ENCODE measurements around the gene CLASRP. TPM values are rescaled to one million over a fixed set of nuclear protein-coding genes. Genes with fewer than 3 reads are reported as not detected.
"Not testable (repeated sequence)": the region's sequence is repeated elsewhere in the genome, so short reads cannot be mapped to it uniquely, and the experiment has no call there.

CLASRP gene
- total RNA-seq, 1 donor from 2014 or later: 133 TPM

DNA sequence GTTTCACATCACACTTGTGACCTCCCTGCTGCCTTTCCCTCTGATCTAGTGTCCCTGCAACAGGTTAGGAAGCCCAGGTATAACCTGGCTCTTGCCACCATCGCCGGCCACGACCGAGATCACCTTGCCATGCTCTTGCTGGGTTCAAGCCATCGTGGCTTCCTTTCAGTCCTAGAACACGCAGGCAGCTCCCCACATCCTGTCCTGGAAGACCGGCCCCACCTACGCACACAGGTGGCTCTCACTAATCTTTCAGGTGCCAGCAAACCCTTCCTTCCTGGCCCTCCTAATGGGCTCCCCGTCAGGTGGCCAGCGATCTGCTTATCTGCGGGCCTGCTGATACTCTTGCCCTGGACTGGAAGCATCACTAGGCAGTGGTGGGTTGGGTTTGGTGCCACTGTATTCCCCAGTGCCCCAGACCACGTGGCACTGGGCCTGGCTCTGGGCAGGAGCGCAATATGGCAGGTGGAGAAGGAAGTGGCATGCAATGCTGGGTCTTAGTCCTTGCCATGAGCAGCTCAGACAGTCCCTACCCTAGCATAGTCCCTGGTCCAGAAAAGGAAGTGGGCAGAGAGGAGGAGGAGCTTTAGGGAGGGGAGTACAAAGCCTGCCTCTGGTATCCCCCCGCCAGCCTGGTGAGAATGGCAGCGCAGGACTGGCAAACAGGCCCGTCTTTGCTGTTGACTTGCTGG is 66.0 kb downstream of the CLASRP start:
- no peak for DNase-seq (ENCODE audit: low spot score in 2 of 2, unreplicated experiment in 2 of 2)
- no peak overlapping the region for H3K27ac Mint-ChIP-seq
- H3K4me3 Mint-ChIP-seq: no peak overlapping the region
- no peaks in the 10 kb centered on the region for H3K27me3 Mint-ChIP-seq (ENCODE audit: low read depth)
- TF ChIP-seq CTCF (IDR thresholded peaks at IDR 0.05; ENCODE audit: unreplicated experiment): no peak
- H3K9me3 Mint-ChIP-seq: no peaks in the 10 kb centered on the region
- no peaks in the 10 kb centered on the region for H3K36me3 Mint-ChIP-seq
- H3K4me1 Mint-ChIP-seq: peaks cover 23% of the 10 kb centered on the region

DNA sequence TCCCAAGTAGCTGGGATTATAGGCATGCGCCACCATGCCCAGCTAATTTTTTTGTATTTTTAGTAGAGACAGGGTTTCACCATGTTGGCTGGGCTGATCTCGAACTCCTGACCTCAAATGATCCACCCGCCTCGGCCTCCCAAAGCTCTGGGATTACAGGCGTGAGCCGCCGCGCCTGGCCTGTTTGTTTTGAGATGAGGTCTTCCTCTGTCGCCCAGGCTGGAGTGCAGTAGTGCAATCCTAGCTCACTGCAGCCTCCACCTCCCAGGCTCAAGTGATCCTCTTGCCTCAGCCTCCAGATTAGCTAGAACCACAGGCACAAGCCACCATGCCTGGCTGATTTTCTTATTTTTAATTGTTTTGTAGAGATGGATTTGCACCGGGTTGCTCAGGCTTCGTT is 67.5 kb downstream of the CLASRP start:
- H3K9me3 Mint-ChIP-seq; H3K36me3 Mint-ChIP-seq; H3K27ac Mint-ChIP-seq; H3K4me3 Mint-ChIP-seq; DNase-seq (ENCODE audit: low spot score in 2 of 2, unreplicated experiment in 2 of 2); H3K27me3 Mint-ChIP-seq (ENCODE audit: low read depth): not testable (repeated sequence)
- H3K4me1 Mint-ChIP-seq: peaks cover 17% of the 10 kb centered on the region

DNA sequence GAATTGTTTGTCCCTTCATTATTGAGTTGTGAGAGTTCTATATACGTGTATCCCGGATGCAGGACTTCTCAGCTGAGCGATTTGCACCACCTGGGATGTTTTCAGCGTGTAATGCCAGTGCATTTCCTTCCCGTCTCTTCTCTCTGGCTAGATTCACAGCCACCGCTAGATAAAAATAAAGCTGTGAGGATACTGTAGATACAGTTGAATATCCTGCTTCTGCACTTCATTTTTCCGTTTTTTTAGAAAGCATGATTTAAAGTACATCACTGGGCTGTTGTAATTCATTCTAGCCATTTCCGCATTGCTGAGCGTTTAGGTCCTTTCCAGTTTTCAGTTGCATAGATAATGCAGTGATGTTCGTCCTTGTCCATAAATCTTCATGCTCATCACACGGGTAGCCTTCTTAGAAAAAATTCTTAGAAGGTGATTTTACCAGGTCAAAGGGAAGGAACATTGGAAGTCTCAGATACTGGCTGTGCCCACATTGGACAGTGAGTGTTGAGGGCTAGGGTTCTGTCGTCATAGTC is 68.8 kb downstream of the CLASRP start:
- TF ChIP-seq CTCF (IDR thresholded peaks at IDR 0.05; ENCODE audit: unreplicated experiment): no peak
- DNase-seq (ENCODE audit: low spot score in 2 of 2, unreplicated experiment in 2 of 2): no peak
- peak overlapping the region; percentile 61 for H3K27ac Mint-ChIP-seq
- H3K9me3 Mint-ChIP-seq: no peaks in the 10 kb centered on the region
- H3K36me3 Mint-ChIP-seq: no peaks in the 10 kb centered on the region
- H3K4me3 Mint-ChIP-seq: no peak overlapping the region
- H3K4me1 Mint-ChIP-seq: peaks cover 21% of the 10 kb centered on the region
- no peaks in the 10 kb centered on the region for H3K27me3 Mint-ChIP-seq (ENCODE audit: low read depth)

DNA sequence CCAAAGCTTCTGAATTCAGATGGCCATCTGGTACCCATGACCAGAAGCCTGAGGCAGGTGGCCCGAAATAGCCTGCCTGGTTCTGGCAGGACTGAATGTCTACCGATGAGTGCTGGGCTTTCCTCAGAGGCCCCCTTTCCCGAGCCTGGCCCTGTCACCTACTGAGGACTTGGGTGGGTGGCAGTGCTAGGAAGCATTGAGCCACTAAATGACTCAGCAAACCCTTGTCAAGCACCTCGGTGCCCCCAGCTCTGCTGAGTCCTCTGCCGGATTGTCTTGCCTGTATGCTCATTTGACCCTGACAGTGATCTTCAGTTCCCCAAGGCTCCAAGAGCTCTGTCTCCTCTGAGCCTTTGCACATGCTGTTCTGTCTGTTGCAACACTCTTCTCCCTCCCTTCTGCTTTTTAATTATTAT is 72.0 kb downstream of the CLASRP start:
- Mint-ChIP-seq H3K4me1 (peaks cover 25% of the 10 kb centered on the region), H3K4me3 (no peak overlapping the region), H3K9me3 (no peaks in the 10 kb centered on the region), H3K27ac (no peak overlapping the region), H3K27me3 (ENCODE audit: low read depth) (no peaks in the 10 kb centered on the region), H3K36me3 (no peaks in the 10 kb centered on the region)
- no peak for DNase-seq (ENCODE audit: low spot score in 2 of 2, unreplicated experiment in 2 of 2)
- TF ChIP-seq CTCF (IDR thresholded peaks at IDR 0.05; ENCODE audit: unreplicated experiment): no peak

DNA sequence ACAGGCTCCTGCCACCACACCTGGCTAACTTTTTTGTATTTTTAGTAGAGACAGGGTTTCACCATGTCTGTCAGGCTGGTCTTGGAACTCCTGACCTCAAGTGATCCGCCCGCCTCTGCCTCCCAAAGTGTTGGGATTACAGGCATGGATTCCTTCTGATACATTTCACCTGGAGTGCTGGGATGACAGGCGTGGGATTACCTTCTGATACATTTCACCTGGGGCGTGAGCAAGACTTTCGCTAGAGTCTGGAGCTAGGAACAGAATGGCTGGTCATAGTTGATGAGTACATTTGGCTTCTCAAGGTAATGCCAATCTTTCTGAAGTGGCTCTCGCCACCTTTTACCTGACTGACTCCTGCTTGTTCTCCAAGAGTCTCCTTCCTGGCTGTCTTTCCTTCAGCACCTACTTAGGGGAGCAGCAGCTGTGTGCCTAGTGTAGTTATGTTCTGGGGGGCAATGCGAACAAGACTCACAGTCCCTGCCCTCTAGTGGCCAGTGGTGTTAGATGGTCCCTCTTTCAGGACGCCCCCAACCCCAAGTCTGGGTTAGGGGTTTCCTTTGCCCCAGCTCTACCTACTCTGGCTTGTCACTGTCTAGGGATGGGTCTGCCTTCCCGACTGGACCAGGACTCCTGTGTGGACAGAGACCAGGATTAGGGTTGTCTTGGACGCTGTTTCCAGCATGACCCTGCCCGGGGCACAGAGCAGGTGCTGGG is 73.4 kb downstream of the CLASRP start:
- no peak overlapping the region for H3K4me3 Mint-ChIP-seq
- peaks cover 32% of the 10 kb centered on the region for H3K4me1 Mint-ChIP-seq
- peak overlapping the region; percentile 25 for H3K27ac Mint-ChIP-seq
- H3K27me3 Mint-ChIP-seq (ENCODE audit: low read depth): no peaks in the 10 kb centered on the region
- no peak for DNase-seq (ENCODE audit: low spot score in 2 of 2, unreplicated experiment in 2 of 2)
- no peaks in the 10 kb centered on the region for H3K36me3 Mint-ChIP-seq
- no peak for TF ChIP-seq CTCF (IDR thresholded peaks at IDR 0.05; ENCODE audit: unreplicated experiment)
- H3K9me3 Mint-ChIP-seq: no peaks in the 10 kb centered on the region

- Mint-ChIP-seq H3K27ac (peak overlapping the region; percentile 87), H3K4me1 (peaks cover 33% of the 10 kb centered on the region), H3K9me3 (no peaks in the 10 kb centered on the region), H3K27me3 (ENCODE audit: low read depth) (no peaks in the 10 kb centered on the region), H3K4me3 (no peak overlapping the region), H3K36me3 (no peaks in the 10 kb centered on the region)
- no peak for TF ChIP-seq CTCF (IDR thresholded peaks at IDR 0.05; ENCODE audit: unreplicated experiment)
- no peak for DNase-seq (ENCODE audit: low spot score in 2 of 2, unreplicated experiment in 2 of 2)
These were observed 74.8 kb downstream of the CLASRP start for GRCh38 chr19:45113628-45114027.

Measured in mesothelial cell of epicardium (in vitro differentiated cells).